B cell (primary cell): Measurements from ENCODE around the gene TMEM139. TPM values are rescaled to one million over a fixed set of nuclear protein-coding genes. Genes with fewer than 3 reads are reported as not detected.

Experiments used
- ATAC-seq: fragments of 200-7000 bp; cut with Tn5 transposase; one replicate; pipeline ENCODE4 v1.10.0; 2021; ENCODE audit warnings: low read depth, mild to moderate bottlenecking, moderate number of reproducible peaks, moderate library complexity
- CTCF ChIA-PET: fragments of 350-600 bp; sonication (Branson Sonifier 250); formaldehyde crosslinking; loops from one replicate; lab custom pipeline; 2021; ENCODE audit warnings: antibody characterized with exemption, inconsistent platforms; lab: Charles Lee
- POLR2A ChIA-PET: fragments of 350-600 bp; sonication (Branson Sonifier 250); formaldehyde crosslinking; loops from one replicate; lab custom pipeline; 2021; ENCODE audit warnings: antibody characterized with exemption; lab: Charles Lee
- DNase-seq: peaks from one replicate; pipeline ENCODE4 v3.0.0; 2013
- H2AFZ ChIP-seq: 2 replicates; pipeline ENCODE4 v1.6.1; 2012; ENCODE audit warnings: mild to moderate bottlenecking, low read depth, low read length; ENCODE audit not compliant: insufficient read depth, poor library complexity, severe bottlenecking
- H3K27ac ChIP-seq, 2 donors: 1 replicate in 1 of 2; 2 replicates in 1 of 2; pipeline ENCODE4 v1.5.1; 2012 to 2013; ENCODE audit warnings: low read length in 2 of 2, mild to moderate bottlenecking in 2 of 2, moderate library complexity in 1 of 2
- H3K27me3 ChIP-seq, 4 experiments: fragments of 200-600 bp in 1 of 4; sonication (generic) in 1 of 4; replicated peaks in 1 of 4; 1 replicate in 2 of 4; 2 replicates in 2 of 4; pipeline versions ENCODE4 v1.6.1 to v1.7.0; 2013 to 2016; ENCODE audit warnings: low read length in 3 of 4, mild to moderate bottlenecking in 2 of 4, mixed read lengths in 1 of 4, moderate library complexity in 1 of 4; ENCODE audit not compliant: insufficient read depth in 4 of 4, control insufficient read depth in 3 of 4; ENCODE audit errors: control extremely low read depth in 1 of 4
- H3K36me3 ChIP-seq, 2 experiments: replicated peaks in 1 of 2; 1 replicate in 1 of 2; 2 replicates in 1 of 2; pipeline versions ENCODE4 v1.6.1 to v1.7.1; 2013; ENCODE audit warnings: low read length in 1 of 2; ENCODE audit not compliant: insufficient read depth in 2 of 2, control insufficient read depth in 1 of 2; ENCODE audit errors: control extremely low read depth in 1 of 2, extremely low read depth in 1 of 2
- H3K4me1 ChIP-seq, 2 donors: fragments of 200-600 bp in 1 of 2; sonication (generic) in 1 of 2; 1 replicate in 1 of 2; 2 replicates in 1 of 2; pipeline versions ENCODE4 v1.5.1 to v1.6.1; 2013 to 2017; ENCODE audit warnings: low read length in 2 of 2; ENCODE audit not compliant: control insufficient read depth in 2 of 2, insufficient read depth in 2 of 2
- H3K4me2 ChIP-seq: replicated peaks from 2 replicates; pipeline ENCODE3; 2012; ENCODE audit warnings: mild to moderate bottlenecking, low read depth, low read length; ENCODE audit not compliant: poor library complexity, severe bottlenecking
- H3K4me3 ChIP-seq, 5 experiments: fragments of 200-600 bp in 1 of 5; sonication (generic) in 1 of 5; 1 replicate in 3 of 5; 2 replicates in 2 of 5; pipeline versions ENCODE4 v1.5.1 to v1.7.0; 2011 to 2016; ENCODE audit warnings: low read length in 4 of 5, mild to moderate bottlenecking in 4 of 5, low read depth in 2 of 5, control low read depth in 1 of 5, moderate library complexity in 1 of 5; ENCODE audit not compliant: insufficient read depth in 1 of 5; ENCODE audit errors: control extremely low read depth in 1 of 5, extremely low read depth in 1 of 5
- H3K79me2 ChIP-seq: fragments of 200-600 bp; sonication (generic); one replicate; pipeline ENCODE4 v1.6.0; 2016; ENCODE audit warnings: low read length; ENCODE audit not compliant: control insufficient read depth, insufficient read depth
- H3K9ac ChIP-seq: fragments of 200-600 bp; sonication (generic); 2 replicates; pipeline ENCODE4 v1.6.1; 2017; ENCODE audit warnings: mild to moderate bottlenecking, low read length, moderate library complexity
- H3K9me3 ChIP-seq, 3 donors: one replicate each; pipeline versions ENCODE4 v1.6.1 to v1.7.1; 2013; ENCODE audit warnings: low read length in 2 of 3; ENCODE audit not compliant: control insufficient read depth in 2 of 3, insufficient read depth in 1 of 3; ENCODE audit errors: control extremely low read depth in 1 of 3
- H4K20me1 ChIP-seq: 2 replicates; pipeline ENCODE4 v1.6.0; 2012; ENCODE audit warnings: mild to moderate bottlenecking, low read length; ENCODE audit not compliant: insufficient read depth, control insufficient read depth, poor library complexity, severe bottlenecking
- H3K27ac Mint-ChIP-seq: one replicate; pipeline ENCODE4 v1.8.0; 2021; ENCODE audit warnings: mixed read lengths
- H3K27me3 Mint-ChIP-seq: one replicate; pipeline ENCODE4 v1.8.0; 2021; ENCODE audit warnings: mixed read lengths
- H3K4me1 Mint-ChIP-seq: one replicate; pipeline ENCODE4 v1.8.0; 2021; ENCODE audit warnings: mixed read lengths
- H3K4me3 Mint-ChIP-seq: one replicate; pipeline ENCODE4 v1.8.0; 2021; ENCODE audit warnings: mixed read lengths
- H3K9me3 Mint-ChIP-seq: one replicate; pipeline ENCODE4 v1.8.0; 2022; ENCODE audit warnings: mixed read lengths; ENCODE audit not compliant: insufficient read depth
- EZH2 ChIP-seq: IDR thresholded peaks from 2 replicates; pipeline ENCODE4 v1.6.1; 2012; ENCODE audit warnings: borderline replicate concordance, low read depth, mild to moderate bottlenecking, moderate library complexity, low read length; ENCODE audit not compliant: insufficient read depth, poor library complexity, severe bottlenecking
- WGBS: methylation state at CpG from one replicate; pipeline ENCODE4 v1.1.5; 2013; ENCODE audit warnings: missing lambda C conversion rate; ENCODE audit not compliant: insufficient coverage; 5-methylcytosine and 5-hydroxymethylcytosine counted together
- intact Hi-C: fragments of 100-400 bp; cut with micrococcal nuclease; formaldehyde crosslinking; loops from one replicate; pipeline ENCODE4 v1.10.0; 2022
- polyA plus RNA-seq: library from polyadenylated mRNA; depleted of rRNA; stranded (reverse); fragments of >200 nt; gene quantifications from 2 replicates; pipeline ENCODE4 v1.2.3, GENCODE V29; 2012
- total RNA-seq, 2 donors: library from RNA; stranded (reverse); fragments of 120-200 nt in 1 of 2; gene quantifications; 1 replicate in 1 of 2; 2 replicates in 1 of 2; pipeline versions ENCODE4 v1.2.3 to v1.2.4, GENCODE V29; 2013 to 2022
- TF ChIP-seq, protein P1 (sequence below): fragments of 200-600 bp; IDR thresholded peaks from one replicate; pipeline ENCODE4 v1.8.0; 2022; ENCODE audit warnings: antibody characterized with exemption, mild to moderate bottlenecking

Gene TMEM139
- total and polyA plus RNA-seq, 2 donors (not counting 1 experiment from before 2014, with no cell fraction given), result 0.12 TPM; not detected in 1

GRCh38 chr7:143290293-143290692, 5.5 kb downstream of the TMEM139 start:
- Mint-ChIP-seq H3K4me1 (peaks cover 55% of the 10 kb centered on the region), H3K4me3 (peak overlapping the region; percentile 95), H3K27ac (no peak overlapping the region), H3K27me3 (no peaks in the 10 kb centered on the region), H3K9me3 (no peaks in the 10 kb centered on the region)
- 94% methylated on average over 2 of the region's 4 CpGs for WGBS
- Histone ChIP-seq H3K4me2 (peak overlapping the region; percentile 86), H3K79me2 (peaks cover 65% of the 10 kb centered on the region), H2AFZ (no peak overlapping the region), H3K27me3 (no peaks in the 10 kb centered on the region), H3K9me3 (peaks cover 0 to 6% (median 0%) of the 10 kb centered on the region in 3 donors), H4K20me1 (peaks cover 52% of the 10 kb centered on the region), H3K4me1 (peaks cover 31 to 32% of the 10 kb centered on the region in 2 donors), H3K9ac (no peak overlapping the region), H3K36me3 (peaks cover 7 to 41% of the 10 kb centered on the region in 2 experiments), H3K4me3 (no peak overlapping the region), H3K27ac (no peak overlapping the region)
- intact Hi-C loops, result no loop called here
- TF ChIP-seq EZH2, result no peak
- TF ChIP-seq, protein P1, sequence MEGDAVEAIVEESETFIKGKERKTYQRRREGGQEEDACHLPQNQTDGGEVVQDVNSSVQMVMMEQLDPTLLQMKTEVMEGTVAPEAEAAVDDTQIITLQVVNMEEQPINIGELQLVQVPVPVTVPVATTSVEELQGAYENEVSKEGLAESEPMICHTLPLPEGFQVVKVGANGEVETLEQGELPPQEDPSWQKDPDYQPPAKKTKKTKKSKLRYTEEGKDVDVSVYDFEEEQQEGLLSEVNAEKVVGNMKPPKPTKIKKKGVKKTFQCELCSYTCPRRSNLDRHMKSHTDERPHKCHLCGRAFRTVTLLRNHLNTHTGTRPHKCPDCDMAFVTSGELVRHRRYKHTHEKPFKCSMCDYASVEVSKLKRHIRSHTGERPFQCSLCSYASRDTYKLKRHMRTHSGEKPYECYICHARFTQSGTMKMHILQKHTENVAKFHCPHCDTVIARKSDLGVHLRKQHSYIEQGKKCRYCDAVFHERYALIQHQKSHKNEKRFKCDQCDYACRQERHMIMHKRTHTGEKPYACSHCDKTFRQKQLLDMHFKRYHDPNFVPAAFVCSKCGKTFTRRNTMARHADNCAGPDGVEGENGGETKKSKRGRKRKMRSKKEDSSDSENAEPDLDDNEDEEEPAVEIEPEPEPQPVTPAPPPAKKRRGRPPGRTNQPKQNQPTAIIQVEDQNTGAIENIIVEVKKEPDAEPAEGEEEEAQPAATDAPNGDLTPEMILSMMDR, result no peak
- no peak for ATAC-seq
- CTCF ChIA-PET, result interaction anchor here (0.7 to 4.1 kb wide), 3 partner anchors 9 to 50 kb away, joined by 3 to 29 read pairs (median 4); no protein-coding TSS in a partner anchor
- DNase-seq, result no peak
- POLR2A ChIA-PET, result no interaction called here

DNA sequence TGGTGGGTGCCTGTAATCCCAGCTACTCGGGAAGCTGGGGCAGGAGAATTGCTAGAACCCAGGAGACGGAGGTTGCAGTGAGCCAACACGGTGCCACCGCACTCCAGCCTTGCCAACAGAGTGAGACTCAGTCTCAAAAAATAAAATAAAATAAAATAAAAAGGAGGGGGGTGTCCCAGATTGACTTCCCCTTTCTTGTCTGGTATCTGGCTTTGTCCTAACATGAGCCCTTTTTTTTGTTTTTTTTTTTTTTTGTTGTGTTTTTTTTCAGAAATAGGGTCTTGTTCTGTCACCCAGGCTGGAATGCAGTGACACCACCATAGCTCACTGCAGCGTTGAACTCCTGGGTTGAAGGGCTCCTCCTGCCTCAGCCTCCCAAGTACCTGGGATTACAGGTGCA, 8.1 kb downstream of the TMEM139 start:
- Mint-ChIP-seq H3K4me1 (peaks cover 58% of the 10 kb centered on the region), H3K27ac (no peak overlapping the region), H3K4me3 (no peak overlapping the region), H3K27me3 (no peaks in the 10 kb centered on the region), H3K9me3 (no peaks in the 10 kb centered on the region)
- no peaks in the 10 kb centered on the region for H3K27me3 ChIP-seq
- H3K79me2 ChIP-seq, result peaks cover 68% of the 10 kb centered on the region
- H3K4me3 ChIP-seq, result no peak overlapping the region
- ATAC-seq (no peak), DNase-seq (no peak)
- intact Hi-C loops, result no loop called here
- H3K9me3 ChIP-seq, result no peaks in the 10 kb centered on the region
- H3K36me3 ChIP-seq, result peaks cover 7 to 61% of the 10 kb centered on the region in 2 experiments
- no peak for TF ChIP-seq EZH2
- TF ChIP-seq, protein P1, result no peak
- ChIA-PET POLR2A (interaction anchor here (0.7 kb wide), 1 partner anchor 65 kb away, joined by 5 read pairs; no protein-coding TSS in a partner anchor), CTCF (interaction anchor here (1.7 to 4.1 kb wide), 2 partner anchors 12 to 52 kb away, joined by 4 to 29 read pairs; no protein-coding TSS in a partner anchor)
- no peak overlapping the region for H3K27ac ChIP-seq
- peaks cover 26 to 27% of the 10 kb centered on the region in 2 donors for H3K4me1 ChIP-seq
- no peak overlapping the region for H2AFZ ChIP-seq
- no peak overlapping the region for H3K4me2 ChIP-seq
- H3K9ac ChIP-seq, result no peak overlapping the region
- peaks cover 53% of the 10 kb centered on the region for H4K20me1 ChIP-seq
- no CpG with 5 or more reads among the region's 5 CpGs for WGBS
